NCI-H526 treated with DMSO at 0.1 percent for 48 hours (cell line): ENCODE measurements around the gene PNMA6E.
"Not testable (repeated sequence)": the region's sequence is repeated elsewhere in the genome, so short reads cannot be mapped to it uniquely, and the experiment has no call there.

Experiments
- DNase-seq: peaks from one replicate; lab custom pipeline; 2025; lab: John Stamatoyannopoulos, UW

The PNMA6E gene

DNA sequence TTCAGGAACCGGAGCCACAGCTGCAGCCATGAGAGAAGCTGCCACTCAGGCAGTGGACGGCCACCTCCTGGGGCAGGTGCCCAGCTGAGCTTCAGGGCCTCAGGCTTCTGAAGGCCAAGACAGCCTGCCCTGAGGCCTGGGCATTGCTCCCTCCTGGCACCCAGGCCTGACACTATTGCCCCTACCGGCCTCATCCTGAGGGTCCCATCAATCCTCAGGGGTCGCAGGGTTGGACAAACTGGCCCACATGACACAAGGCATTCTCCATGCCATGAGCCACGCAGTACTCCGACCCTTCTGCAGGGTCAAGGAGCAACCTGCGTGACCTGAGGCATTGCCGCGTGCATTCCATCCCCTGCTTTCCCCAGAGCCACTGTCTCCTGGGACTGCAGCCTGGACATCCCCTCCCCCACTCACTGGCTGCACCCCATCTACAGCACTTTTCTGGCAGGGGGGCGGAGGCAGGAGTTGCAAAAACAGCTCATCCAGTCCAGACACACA lies 7.1 kb upstream of the PNMA6E start:
- no peak for DNase-seq

DNA sequence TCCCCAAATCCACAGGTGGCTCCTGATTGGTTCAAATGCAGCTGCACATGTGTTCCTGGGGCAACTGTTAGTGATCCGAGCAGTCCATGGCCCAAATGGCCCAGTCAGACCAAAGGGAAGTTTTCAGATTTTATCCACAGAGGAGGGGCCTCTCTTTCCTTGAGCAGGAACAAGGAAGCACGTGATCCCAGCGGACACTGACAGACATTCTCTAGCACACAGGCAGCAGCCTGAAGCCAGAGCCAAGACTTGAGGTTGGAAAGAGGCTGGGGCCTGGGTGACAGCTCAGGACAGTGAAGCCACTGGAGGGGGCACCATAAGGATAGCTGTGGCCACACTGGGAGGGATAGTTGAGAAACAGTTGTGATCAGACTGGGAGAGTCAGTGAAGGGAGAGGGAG lies 6.6 kb upstream of the PNMA6E start:
- DNase-seq = no peak

DNA sequence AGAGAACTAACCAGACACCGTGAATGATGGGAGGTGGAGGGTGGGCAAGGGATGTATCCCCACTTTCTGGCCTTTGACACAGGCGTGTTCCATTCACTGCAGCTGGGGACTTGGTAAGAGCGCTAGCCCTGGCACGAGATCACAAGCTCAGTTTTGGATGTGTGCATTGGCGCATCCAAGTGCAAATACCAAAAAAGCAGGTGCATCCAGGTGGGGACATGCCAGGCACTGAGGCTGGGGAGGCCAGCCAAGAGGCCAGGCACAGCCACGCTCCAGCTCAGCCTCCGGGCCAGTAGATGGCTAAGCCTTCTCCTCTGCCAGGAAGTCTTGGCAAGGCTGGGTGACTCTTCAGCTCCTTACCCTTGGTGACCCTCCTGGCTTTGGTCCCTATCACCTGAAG lies 5.8 kb upstream of the PNMA6E start:
- no peak for DNase-seq

DNA sequence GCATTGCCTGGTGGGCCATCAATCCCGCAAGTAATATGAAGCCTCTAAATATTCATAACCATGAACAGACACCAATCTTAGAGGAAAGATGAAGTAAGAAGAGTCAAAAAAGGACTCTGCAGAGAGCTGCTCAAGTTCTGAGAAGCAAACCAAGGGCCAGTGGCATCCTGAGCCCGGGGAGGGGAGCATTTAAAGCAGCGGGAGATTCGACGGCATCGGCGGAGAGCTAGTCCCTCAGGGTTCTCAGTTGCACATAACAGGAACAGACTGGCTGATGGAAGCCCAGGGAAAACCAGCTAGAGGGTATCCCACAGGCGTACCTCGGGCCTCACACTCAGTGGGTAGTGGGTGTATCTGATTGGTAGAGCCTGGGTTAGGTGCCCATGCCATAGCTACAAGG lies 4.9 kb upstream of the PNMA6E start:
- DNase-seq = no peak

DNA sequence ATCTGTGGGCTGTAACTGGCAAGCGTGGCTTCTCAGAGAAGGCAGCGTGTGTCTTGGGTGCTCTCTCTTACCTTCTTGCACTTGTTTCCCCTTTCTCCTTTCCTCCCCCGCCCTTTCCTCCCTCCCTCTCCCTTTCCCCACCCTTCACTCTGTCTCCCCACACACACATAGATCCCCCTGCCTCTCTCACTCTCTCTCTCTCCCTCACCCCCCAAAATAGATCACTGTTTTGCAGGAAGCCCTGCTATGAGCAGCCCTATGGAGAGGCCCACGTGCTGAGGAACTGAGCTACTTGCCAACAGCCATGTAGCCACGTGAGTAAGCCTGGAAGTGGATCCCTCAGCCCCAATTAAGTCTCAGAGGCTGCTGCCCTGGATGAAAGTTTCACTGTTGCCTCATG lies 4.3 kb upstream of the PNMA6E start:
- no peak for DNase-seq

DNA sequence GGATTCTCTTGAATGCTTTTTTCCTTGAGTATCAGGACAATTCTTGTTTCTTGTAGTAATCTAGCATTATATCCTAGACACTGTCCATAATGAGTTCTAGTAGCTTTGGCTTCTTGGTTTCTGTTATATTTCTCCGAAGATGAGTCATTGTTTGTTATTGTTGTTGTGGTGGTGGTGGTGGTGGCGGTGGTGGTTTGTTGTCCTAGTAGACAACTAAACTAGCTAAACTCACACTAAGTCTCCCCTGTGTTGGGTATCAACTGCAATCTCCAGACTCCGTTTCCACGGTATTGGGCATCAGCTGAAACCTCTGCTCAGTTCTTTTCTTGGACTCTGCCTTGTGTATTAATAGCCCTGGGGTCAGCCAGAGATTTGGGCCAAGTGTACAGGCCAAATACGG lies 3.2 kb upstream of the PNMA6E start:
- DNase-seq = not testable (repeated sequence)

DNA sequence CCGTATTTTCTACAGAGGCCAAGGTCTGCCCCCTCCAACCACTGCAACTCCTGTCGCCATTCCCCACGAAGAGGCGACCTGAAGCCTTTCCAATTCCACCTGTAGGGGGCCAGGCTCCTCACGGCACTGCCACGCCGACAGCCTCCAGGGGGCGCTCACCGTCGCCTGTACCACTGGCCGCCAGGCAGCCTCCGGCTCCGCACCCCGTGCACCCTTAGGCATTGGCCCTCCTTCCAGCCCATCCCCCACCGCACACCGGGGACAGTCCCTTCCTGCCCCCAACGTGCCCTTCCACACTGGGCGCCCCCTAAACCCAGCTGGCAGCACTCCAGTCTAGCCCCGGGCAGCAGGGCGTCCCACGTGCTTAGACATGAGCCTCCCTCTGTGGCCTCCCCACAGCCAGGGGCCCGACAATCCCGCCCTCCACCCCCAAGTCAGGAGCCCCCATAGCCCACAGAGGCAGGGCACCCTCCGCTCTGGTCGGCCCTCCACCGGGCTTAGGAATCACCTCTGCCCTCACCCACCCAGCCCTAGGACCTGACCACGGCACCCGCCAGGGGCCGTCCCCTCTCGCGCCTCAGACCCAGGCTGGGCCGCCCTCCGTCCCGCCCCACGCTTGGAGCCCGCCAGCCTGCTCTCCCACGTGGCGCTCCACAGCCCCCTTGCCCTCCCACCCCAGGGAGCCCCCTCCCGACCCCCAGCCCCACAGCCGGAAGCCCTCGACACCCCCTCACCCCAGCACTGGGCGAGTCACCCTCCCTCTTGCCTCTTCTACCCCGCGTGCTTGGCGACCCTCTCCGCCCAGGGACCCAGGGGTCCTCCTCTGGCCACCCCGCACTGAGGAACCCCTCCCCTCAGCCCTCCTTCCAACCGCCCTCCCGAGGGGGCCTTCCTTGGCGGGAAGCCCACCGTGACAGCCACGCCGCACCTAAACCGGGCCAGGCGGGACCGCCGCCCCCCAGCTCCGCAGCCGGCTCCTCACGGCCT lies 711 bp downstream of the PNMA6E start:
- DNase-seq = peak; percentile 11

DNA sequence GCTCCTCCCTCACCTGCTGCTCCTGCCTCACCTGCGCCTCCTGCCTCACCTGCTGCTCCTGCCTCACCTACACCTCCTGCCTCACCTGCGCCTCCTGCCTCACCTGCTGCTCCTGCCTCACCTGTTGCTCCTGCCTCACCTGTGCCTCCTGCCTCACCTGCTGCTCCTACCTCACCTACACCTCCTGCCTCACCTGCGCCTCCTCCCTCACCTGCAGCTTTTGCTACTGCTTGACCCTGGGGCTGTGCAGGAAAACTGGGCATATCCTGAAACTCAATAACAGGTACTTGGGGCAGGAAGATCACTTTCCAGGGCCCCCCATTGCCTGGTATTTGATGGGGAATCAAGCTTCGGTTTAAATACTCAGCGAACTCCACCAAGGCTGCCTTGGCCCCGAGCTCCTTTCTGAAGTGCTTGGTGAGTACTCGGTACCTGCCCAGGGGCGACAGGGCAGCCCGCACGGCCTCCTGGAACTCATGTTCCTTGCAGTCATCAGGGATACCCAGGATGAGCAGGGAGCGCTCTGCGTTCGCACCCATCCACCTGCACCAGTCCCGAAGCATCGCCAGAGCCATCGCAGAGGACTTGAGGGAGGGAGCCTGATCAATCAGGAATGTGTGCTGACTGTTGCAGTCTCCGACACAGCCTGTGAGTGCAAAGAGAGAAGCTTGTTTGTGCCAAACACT lies 2.7 kb downstream of the PNMA6E start:
- no peak for DNase-seq

DNA sequence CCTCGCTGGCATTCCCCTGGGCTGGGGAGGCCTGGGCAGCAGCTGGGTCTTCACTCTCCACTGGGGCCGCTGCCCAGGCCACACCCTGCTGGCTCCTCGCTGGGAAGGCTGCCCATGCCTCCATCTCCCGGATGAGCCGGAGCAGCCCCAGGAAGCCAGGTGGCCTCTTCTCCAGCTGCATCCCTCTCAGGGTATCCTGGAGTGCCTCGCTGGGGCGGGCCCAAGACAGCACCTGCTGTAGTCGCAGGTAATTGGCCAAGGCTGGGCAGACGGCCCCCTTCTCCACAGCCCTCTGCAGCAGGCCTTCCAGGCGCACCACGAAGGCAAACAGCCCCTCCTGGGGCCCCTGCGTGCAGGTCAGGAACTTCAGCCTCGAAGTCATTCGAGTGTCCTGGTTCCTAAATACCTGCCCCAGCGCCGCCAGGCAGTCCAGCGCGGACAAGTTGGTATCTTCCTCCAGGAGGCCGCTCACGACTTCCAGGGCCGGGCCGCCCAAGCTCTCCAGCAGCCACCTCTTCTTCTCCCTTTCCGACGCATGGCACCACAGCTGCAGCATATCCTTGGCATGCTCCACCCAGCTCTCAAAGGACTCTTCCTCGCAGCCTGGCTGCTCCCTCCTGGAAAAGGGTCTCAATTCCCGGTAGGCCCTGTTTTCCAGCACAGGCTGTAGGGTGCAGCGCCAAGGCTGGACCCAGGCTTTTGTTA lies 3.7 kb downstream of the PNMA6E start:
- DNase-seq = no peak

DNA sequence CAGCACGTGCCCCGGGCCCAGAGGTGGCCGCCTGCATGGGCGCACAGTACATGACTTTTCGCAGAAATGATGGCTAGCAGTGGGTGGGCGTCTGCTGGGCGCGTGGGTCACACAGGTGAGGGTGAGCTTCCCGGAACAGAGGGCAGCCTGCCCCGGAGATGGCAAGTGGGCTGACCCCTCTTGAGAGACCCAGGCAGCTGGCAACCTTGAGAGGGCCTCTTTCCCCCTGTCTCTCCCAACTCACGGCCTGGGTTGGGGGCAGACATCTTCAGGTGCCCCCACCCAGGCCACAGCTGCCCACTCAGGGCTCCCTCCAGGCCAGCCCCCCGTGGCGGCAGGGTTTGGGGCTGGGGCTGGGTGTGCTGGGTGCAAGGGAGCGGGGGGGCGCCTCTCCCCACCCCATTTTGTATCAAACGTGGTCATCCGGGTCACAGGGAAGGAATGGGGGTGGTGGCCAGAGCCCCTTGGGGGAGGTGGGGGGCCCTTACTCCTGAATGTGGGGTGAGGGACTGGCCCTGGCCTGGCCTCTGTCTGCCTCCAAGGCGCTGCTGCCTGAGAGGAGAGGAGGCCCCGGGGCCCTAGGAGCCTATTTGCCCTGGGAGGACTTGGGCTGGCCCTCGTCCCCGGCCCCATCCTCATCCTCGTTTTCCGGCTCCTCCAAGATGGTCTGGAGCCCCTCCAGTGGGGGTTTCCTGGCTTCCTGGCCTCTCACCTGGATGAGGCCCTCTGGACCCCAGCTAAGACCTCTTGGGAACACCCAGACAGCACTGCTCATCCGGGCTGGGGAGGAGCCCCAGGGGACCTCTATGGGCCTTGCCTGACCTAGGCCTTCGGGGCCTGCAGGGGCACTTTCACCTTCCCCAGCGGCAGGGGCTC lies 4.6 kb downstream of the PNMA6E start:
- DNase-seq = no peak

DNA sequence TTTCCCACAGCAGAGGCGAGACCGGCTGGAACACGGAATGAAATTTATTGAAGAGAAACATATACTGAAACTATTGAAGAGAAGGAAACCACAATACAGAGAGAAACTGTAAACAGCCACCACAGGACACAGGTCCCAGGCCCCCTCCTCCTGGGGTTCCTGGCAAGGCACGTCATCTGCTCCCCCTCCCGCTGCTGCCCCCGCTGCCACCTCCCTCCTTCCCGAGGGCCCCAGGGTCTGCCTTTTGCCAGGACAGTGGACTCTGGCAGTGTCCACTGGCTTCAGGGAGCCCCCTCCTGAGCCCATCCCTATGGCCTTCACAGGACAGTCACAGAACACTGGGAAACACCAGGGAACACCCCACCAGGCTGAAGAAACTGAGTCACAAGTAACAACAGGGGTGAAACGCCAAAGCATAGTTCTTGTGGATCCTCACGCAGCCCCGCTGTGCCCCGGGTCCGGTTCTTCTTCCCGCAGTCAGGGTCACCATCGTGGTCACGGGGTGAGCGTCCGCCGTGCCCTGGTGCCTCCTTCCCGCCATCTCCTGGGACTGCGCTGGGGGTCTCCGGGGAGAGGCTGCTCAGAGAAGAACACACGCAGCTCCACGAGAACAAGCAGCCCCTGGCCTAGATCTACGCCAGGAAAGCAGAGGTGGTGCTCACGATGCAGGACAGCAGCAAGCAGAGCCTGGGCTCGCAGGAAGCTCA lies 5.4 kb downstream of the PNMA6E start:
- no peak for DNase-seq

DNA sequence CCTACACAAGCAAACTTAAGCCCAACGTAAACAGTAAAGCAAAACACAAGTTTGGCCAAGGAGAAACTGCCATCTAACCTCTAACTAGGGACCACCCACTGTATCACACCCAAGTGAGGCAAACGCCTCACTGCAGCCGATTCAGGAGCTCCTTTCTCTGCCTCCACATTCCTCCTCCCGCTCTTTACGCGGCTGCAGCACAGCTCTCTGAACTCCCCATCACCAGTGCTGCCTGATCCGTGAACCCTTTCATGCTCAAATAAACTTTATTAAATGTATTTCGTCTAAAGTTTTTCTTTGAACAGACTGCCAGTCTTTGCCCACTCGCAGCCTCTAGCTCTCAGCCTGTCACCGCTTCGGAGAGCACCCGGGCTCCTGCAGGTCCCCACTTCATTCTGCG lies 6.5 kb downstream of the PNMA6E start:
- DNase-seq = no peak

DNA sequence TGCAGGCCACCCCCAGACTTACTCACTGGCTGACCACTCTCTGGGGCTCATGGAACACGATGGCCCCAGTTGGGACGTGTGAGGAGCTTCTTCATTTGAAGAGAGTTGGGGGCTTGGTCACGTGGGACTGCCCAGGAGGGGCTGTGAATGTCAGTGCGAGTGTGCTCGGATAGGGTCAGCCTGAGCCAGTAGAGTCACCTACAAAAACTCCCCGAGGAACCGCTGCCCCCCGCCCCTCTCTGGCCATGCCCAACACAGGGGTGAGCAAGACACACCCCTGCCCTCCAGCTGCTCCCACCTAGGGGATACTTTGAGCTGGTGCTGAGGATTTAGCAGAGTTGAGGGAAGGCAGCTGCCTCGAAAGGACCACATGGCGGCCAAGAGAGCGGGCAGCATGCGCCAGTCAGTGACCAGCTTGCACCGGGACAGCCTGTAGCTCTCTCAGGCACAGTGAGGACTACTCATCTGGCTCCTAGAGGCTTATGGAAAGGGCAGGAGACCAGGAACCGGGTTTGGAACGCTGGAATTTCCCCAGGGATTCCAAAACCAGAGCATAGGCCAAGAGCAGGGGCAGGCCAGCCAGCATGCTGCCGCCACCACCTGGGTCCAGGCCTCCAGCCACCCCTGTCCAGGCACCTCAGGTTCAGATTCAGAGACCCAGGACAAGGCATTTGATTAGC lies 8.4 kb downstream of the PNMA6E start:
- no peak for DNase-seq

DNA sequence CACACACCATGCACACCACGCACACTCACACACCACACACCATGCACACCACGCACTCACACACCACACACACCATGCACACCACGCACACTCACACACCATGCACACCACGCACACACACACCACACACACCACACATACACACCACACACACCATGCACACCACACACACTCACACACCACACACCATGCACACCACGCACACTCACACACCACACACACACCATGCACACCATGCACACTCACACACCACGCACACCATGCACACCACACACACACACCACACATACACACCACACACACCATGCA lies 11.7 kb downstream of the PNMA6E start:
- DNase-seq = not testable (repeated sequence)

DNA sequence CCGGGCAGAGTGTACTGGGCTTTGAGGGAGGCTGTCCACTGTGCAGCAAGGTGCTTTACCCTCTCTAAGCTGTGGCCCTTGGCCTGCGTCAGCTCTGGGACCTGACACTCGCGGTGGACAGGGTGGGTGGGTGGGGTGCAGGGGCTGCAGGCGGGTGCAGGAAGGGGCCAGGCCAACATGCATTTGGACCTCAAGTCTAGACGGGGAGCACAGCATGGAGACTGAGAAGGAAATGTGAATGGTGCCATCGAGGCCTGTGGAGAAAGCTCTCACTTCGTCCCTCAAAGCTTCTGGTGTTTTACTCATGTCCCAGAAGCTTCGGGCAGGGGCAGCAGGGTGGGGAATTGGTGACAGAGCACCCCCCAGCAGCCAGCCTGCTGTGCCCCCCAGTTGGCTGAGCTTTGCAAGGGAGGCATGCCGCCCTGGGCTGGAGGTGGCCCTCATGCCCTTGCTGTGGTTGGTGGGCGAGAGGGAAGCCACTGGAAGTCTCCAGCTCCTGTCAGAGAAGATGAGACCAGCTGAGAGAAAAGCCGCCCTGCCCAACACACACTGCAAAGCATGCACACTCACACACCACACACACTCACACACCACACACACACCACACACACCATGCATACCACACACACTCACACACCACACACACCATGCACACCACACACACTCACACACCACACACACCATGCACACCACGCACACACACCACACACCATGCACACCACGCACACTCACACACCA lies 12.3 kb downstream of the PNMA6E start:
- no peak for DNase-seq

DNA sequence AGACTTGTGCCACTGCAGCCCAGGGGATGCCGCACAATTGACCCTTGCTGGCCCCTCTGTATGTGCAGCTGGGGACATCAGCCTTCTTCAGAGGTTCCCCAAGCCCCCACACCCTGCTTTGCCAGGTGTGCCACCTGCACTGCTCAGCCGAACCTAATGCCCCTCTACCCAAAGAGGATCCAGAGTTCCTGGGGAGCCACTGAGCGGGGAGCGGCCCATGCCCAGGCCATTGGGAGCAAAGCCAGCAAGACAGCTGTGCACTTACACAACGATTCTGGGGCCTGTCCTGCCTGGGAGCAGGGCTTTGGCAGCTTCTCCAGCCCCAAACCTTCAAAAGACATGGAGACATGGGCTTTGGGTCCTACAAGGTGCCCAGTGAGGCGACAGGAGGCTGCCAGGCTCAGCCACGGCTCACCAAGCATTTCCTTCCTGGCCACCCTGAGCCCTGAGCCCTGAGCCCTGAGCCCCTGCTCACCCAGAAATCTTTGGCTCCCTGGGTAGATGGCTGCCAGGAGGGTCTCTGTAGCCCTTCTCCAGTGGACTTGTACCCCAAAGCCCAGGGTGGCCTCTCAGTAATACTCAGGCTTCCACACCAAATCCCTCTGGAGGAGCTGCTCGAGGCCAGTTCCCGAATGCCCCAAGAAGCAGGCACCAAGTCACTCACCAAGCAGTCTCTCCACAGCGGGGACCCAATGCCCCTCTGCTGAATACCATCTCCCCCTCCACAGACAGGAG lies 13.0 kb downstream of the PNMA6E start:
- no peak for DNase-seq

DNA sequence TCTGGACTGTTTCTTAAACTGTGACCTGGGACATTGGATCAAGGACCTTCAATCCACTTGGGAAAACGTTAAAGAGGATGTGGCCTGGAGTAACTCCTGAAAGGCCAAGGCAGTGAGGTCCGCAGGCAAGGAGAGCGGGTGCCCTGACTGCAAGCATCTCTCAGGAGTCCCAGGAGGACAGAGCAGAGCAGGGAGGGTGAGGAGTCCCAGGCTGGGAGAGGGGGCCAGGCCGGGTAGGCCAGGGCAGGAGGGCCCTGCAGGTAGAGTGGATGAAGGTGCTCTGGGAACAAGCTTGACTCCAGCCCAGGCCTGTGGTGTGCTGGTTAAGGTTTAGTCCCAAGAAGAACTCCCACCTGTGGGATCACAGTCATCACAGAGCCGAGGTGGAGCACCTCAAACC lies 13.8 kb downstream of the PNMA6E start:
- DNase-seq = no peak

DNA sequence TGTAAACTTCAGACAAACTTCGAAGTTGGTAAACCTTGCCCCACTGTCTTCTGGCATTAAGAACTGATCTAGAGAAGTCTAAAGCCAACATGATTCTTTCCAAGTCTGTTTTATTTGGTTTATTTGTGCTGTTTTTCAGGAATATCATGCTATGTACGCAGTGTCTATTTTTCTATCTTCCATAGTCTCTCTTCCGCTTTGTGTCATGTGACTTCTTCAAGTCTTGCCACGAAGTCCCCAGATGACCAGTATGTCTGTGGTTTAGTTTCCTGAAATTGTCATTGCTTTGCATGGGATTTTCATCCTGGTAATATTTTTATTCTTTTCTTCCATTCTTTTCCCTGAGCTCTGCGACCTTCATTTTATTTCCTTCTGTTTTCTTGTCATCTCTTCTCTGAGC lies 15.1 kb downstream of the PNMA6E start:
- no peak for DNase-seq

DNA sequence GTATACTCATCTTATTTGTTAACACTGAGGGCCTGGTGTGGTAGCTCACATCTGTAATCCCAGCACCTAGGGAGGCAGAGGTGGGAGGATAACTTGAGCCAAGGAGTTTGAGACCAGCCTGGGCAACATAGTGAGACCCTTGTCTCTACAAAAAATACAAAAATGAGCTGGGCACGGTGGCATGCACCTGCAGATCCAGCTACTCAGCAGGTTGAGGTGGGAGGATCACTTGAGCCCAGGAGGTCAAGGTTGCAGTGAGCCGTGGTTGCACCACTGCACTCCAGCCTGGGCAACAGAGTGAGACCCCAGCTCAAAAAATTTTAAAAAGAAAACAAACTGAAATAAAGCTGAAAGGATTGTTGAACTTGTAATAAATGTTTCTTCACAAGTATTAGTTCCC lies 16.2 kb downstream of the PNMA6E start:
- DNase-seq = not testable (repeated sequence)
